NCI-H748 treated with DMSO at 0.1 percent for 48 hours (cell line): ENCODE measurements around the gene SOX8.

Source experiments
- DNase-seq: peaks from one replicate; lab custom pipeline; 2025; lab: John Stamatoyannopoulos, UW

The SOX8 gene

GRCh38 chr16:1026784-1027500 lies 45.4 kb downstream of the SOX8 start:
- no peak for DNase-seq

- no peak for DNase-seq
Measured at GRCh38 chr16:1027501-1027815, 45.9 kb downstream of the SOX8 start.

- DNase-seq = no peak
Measured at GRCh38 chr16:1028056-1028455, 46.5 kb downstream of the SOX8 start.

GRCh38 chr16:1028524-1029258 lies 47.1 kb downstream of the SOX8 start:
- DNase-seq = no peak

- no peak for DNase-seq
Measured at GRCh38 chr16:1029259-1029545, 47.6 kb downstream of the SOX8 start.

- DNase-seq = no peak
Measured at GRCh38 chr16:1030473-1030901, 48.9 kb downstream of the SOX8 start.

- DNase-seq = no peak
Measured at GRCh38 chr16:1031666-1032065, 50.1 kb downstream of the SOX8 start.

GRCh38 chr16:1032607-1033006 lies 51.0 kb downstream of the SOX8 start:
- DNase-seq = no peak

- DNase-seq = no peak
Measured at GRCh38 chr16:1033128-1033679, 51.6 kb downstream of the SOX8 start.

GRCh38 chr16:1034230-1035065 lies 52.9 kb downstream of the SOX8 start:
- DNase-seq = no peak

GRCh38 chr16:1035066-1035415 lies 53.5 kb downstream of the SOX8 start:
- no peak for DNase-seq

GRCh38 chr16:1036166-1036565 lies 54.6 kb downstream of the SOX8 start:
- DNase-seq = no peak
